Measurements from ENCODE around the gene KATNAL2.

DNA sequence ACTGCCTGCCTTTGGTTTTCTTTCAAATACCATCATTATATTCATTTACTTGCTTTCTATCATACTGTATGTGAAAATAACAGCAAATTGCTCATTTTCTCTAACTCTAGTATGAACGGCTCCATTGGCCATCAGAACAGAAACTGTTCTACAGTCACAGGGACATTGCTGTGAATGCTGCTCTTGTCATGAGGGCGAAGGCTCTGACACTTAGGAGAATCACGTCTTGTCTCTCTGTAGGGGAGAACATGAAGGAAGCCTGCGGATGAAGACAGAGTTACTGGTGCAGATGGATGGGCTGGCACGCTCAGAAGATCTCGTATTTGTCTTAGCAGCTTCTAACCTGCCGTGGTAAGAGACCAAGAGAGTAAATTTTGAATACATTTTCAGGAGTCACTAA, 159.7 kb downstream of the KATNAL2 start:
- TF ChIP-seq, protein P1, sequence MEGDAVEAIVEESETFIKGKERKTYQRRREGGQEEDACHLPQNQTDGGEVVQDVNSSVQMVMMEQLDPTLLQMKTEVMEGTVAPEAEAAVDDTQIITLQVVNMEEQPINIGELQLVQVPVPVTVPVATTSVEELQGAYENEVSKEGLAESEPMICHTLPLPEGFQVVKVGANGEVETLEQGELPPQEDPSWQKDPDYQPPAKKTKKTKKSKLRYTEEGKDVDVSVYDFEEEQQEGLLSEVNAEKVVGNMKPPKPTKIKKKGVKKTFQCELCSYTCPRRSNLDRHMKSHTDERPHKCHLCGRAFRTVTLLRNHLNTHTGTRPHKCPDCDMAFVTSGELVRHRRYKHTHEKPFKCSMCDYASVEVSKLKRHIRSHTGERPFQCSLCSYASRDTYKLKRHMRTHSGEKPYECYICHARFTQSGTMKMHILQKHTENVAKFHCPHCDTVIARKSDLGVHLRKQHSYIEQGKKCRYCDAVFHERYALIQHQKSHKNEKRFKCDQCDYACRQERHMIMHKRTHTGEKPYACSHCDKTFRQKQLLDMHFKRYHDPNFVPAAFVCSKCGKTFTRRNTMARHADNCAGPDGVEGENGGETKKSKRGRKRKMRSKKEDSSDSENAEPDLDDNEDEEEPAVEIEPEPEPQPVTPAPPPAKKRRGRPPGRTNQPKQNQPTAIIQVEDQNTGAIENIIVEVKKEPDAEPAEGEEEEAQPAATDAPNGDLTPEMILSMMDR (IDR thresholded peaks at IDR 0.05): no peak
- no peak for TF ChIP-seq POLR2A (IDR thresholded peaks at IDR 0.05)
